ENCODE results near the gene SPIB.

SPIB gene

DNA sequence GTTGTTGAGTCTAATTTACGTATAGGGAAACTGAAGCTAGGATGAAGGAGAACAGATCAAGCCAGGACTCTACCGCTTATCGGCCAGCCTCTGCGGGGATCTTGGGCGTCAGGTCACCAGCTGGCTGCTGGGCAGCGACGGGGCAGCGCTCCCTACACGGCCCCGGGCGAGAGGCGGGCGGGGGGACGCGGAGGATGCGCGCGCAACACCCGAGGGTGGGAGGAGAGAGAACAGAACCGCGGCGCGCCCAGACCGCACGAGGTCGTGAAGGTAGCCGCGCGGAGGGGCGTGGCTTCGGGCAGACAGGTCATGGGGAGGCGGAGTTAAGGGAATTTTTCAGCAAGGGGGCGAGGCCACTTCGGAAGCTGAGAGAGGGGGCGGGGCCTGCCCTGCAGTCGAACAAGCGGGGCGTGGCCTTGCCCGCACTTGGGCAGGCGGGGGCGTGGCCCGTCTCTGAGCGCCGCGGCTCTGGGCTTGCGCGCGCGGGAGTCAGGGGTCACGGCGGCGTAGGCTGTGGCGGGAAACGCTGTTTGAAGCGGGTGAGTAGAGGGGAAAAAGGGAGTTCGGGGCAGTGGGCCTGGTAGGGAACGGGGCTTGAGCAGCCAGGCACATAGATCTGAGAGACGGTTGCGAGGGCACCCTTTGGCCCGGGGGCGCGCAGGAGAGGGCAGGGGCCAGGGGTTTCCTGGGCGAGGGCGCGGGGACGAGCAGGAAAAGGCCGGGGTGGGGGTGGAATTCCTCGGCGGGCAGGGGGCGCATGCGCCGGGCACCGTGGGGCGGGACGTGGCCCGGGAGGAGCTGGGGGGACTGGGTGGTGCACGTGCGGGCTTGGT lies 34.7 kb upstream of the SPIB start, which contains the start of gene POLD1:
Gene POLD1, plus strand, starts transcription at position 496 of the 833 bp plus-strand sequence. CDS start 14,505 bp downstream, outside the sequence.
- no peak for TF ChIP-seq GATA3 (IDR thresholded peaks at IDR 0.05; ENCODE audit: low read depth, low read length)

DNA sequence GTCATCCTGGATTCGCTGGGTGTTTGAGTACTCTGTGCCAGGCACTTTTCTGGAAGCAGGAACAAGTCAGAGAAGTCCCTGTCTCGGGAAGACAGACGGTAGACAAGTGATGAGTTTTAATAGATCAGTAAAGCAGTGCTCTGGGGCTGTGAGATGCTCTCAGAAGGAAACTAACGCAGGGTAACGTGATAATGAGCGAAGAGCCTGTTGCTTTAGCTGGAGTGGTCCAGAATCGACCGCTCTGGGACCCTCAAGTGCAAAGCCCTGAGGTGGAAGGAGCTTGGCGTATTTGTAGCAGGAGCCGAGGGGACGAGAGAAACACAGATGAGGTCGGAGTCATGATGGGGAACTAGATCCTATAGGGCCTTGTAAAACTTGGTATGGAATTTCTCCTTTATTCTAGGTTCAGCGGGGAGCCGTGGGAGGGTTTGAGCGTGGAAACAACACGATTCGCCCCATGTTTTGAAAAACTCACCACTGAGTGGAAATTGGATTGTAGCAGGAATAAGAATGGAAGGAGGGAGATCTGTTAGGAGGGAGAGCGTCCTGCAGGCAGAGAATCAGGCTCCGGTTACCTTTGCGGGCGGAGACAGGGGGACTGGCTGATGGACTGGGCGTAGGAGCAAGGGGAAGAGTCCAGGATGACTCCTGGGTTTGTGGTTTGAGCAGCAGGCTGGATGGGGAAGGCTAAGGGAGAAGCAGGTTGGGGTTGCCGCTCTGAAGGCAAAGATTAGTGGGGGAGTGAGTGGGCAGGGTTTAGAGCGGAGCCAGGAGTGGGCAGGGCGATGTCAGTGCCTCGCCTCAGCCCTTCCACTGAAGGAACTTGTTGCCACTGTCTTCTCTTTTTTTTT lies 33.8 kb upstream of the SPIB start:
- TF ChIP-seq GATA3 (IDR thresholded peaks at IDR 0.05; ENCODE audit: low read depth, low read length) = no peak
- TF ChIP-seq GATA2 (IDR thresholded peaks at IDR 0.05; ENCODE audit: low read depth, low read length) = no peak

DNA sequence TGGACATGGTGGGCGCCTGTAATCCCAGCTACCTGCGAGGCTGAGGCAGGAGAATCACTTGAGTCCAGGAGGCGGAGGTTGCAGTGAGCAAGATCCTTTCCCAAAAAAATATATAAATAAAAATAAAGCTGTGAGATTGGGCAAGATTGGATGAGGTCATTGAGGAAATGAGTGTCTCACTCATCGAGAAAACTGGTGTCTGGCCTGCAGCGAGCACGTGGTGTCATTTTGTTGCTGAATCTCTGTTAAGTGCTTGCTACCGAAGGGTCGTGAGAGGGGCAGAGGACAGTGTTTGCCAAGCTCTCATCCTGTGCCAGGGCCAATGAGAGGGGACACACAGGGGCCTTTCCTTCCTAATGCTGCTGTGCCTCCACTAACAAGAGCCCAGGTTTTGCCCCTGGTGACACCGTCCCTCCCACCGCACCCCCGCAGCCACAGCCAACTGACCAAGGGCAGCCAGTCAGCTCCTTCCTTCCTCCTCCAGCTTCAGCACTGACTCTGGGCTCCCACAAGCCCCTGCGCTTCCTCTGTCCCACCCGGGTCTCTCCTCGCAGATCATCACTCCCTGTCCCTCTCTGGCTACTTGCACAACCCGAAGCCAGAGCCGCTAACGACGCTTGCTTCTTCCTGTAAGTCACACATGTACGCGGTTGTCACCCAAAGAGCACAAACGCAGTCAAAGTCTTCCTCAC lies 31.4 kb upstream of the SPIB start:
- TF ChIP-seq GATA2 (IDR thresholded peaks at IDR 0.05; ENCODE audit: low read depth, low read length) = no peak
- TF ChIP-seq GATA3 (IDR thresholded peaks at IDR 0.05; ENCODE audit: low read depth, low read length) = no peak

DNA sequence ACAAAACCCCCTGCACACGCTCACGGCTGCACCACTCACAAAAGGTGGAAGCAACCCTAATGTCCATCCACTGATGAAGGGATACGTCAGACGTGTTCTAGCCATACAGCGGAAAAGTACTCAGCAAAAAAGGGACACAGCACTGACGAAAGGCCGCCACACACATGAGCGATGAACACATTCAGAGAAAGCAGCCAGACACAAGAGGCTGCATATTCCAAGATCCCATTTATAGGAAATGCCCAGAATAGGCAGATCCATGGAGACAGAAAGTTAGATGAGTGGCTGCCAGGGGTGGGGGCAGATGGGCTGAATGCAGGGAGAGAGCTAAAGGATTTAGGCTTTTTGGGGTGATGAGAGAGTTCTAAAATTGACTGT lies 30.9 kb upstream of the SPIB start:
- TF ChIP-seq GATA3 (IDR thresholded peaks at IDR 0.05; ENCODE audit: low read depth, low read length) (no peak), GATA2 (IDR thresholded peaks at IDR 0.05; ENCODE audit: low read depth, low read length) (no peak)

DNA sequence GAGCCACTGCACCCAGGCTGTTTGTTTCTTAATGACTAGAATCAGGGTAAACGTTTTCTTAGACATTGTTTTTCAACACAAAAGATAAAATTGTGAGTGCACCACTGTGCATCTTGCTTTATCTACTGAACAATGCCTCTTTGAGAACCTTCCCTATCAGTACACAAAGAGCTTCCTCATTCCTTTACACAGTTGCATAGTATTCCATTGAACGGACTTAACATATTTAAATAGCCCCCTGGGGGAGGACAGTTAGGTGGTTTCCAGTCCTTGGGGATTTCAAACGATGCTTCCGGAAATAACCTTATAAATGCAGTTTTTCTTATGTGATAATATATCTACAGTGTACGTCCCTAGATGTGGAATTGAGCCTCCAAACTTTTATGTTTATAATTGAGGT lies 26.0 kb upstream of the SPIB start:
- TF ChIP-seq GATA2 (IDR thresholded peaks at IDR 0.05; ENCODE audit: low read depth, low read length) = no peak
- TF ChIP-seq GATA3 (IDR thresholded peaks at IDR 0.05; ENCODE audit: low read depth, low read length) = no peak

DNA sequence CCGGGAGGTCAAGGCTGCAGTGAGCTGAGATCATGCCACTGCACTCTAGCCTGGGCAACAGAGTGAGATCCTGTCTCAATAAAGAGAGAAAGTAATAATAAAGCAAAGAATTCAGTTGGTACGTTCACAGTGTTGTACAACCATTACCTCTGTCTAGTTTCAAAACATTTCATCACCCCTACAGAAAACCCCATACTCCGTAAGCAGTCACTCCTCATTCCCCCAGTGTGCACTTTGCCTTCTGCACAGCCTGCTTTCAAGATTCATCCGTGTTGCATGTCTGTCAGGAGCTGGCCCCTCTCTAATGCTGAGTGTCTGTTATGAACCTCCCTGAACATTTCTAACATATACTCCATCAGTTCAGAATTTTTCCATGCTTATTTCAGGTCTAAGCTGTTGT lies 25.1 kb upstream of the SPIB start:
- TF ChIP-seq GATA2 (IDR thresholded peaks at IDR 0.05; ENCODE audit: low read depth, low read length) (no peak), GATA3 (IDR thresholded peaks at IDR 0.05; ENCODE audit: low read depth, low read length) (no peak)

DNA sequence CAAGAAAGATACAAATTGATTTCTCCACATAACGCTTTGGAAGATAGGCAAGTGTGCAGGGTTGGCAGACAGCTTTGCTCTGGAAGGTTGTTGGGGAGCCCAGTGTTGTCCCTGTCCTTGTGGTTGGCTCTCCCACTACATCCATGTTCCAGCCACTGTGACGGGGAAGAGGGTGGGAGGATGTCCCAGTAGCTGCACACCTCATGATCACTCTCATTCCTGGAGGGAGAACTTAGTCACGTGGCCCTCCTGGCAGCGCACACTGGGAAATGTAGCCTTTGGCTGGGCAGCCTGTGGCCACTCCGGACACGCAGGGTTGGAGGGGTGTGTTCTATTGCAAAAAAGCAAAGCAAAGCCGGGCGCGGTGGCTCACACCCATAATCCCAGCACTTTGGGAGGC lies 24.7 kb upstream of the SPIB start:
- TF ChIP-seq GATA2 (IDR thresholded peaks at IDR 0.05; ENCODE audit: low read depth, low read length) = no peak
- no peak for TF ChIP-seq GATA3 (IDR thresholded peaks at IDR 0.05; ENCODE audit: low read depth, low read length)

DNA sequence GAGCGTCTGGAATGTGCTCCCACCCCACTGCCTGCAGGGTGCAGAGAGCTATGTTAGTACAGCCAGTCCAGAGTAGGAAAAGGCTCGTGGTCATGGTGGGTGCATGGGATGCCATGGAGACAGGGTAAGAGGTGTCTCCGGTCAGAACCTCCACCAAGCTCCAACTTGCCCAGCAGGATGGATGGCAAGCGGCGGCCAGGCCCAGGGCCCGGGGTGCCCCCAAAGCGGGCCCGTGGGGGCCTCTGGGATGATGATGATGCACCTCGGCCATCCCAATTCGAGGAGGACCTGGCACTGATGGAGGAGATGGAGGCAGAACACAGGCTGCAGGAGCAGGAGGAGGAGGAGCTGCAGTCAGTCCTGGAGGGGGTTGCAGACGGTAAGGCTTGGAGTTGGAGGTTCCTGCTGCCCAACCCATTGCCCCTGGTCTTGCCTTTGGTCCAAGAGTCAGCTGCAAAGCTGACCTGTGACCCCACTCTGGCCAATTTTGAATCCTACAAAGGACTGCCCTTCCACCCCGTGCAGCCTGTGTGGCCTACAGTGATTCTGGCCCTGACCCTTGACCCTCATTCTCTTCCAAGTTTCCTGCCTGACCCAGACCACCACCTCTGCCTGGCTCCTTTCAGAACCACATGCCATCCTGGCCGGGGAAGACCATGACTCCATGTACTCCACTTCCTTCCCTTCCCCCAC lies 19.9 kb upstream of the SPIB start:
- no peak for TF ChIP-seq GATA2 (IDR thresholded peaks at IDR 0.05; ENCODE audit: low read depth, low read length)
- TF ChIP-seq GATA3 (IDR thresholded peaks at IDR 0.05; ENCODE audit: low read depth, low read length) = no peak

DNA sequence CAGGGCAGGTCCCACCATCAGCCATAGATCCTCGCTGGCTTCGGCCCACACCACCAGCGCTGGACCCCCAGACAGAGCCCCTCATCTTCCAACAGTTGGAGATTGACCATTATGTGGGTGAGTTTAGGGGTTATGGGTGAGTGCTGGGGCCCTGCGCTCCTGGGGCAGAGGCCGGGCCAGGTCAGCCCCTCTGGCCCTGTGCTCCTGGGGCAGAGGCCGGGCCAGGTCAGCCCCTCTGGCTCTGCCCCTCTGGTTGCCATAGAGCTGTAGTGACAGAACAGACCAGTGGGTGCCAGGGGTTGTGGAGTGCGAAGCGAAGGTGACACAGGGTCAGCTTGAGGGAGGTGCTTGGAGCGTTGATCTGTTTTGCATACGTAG lies 19.4 kb upstream of the SPIB start:
- no peak for TF ChIP-seq GATA2 (IDR thresholded peaks at IDR 0.05; ENCODE audit: low read depth, low read length)
- TF ChIP-seq GATA3 (IDR thresholded peaks at IDR 0.05; ENCODE audit: low read depth, low read length) = no peak

DNA sequence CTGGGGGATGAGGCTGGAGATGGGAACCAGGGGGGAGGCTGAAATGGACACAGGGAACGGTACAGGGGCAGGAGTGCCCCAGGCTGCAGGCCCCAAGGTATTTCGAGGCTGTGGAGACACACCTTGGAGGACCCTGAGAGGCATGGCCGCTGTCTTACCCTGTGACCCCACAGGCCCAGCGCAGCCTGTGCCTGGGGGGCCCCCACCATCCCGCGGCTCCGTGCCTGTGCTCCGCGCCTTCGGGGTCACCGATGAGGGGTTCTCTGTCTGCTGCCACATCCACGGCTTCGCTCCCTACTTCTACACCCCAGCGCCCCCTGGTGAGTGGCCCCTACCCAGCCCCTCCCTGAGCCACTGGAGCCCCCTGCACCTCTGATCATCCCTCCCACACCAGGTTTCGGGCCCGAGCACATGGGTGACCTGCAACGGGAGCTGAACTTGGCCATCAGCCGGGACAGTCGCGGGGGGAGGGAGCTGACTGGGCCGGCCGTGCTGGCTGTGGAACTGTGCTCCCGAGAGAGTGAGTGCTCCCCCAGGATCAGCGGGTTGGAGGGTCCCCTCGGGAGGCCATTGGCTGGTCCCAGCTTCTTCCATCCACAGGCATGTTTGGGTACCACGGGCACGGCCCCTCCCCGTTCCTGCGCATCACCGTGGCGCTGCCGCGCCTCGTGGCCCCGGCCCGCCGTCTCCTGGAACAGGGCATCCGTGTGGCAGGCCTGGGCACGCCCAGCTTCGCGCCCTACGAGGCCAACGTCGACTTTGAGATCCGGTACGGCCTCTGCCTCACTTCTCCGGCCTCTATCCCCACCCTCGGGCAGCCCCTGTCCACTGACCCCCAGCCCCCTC lies 16.9 kb upstream of the SPIB start:
- TF ChIP-seq GATA3 (IDR thresholded peaks at IDR 0.05; ENCODE audit: low read depth, low read length) (no peak), GATA2 (IDR thresholded peaks at IDR 0.05; ENCODE audit: low read depth, low read length) (no peak)

DNA sequence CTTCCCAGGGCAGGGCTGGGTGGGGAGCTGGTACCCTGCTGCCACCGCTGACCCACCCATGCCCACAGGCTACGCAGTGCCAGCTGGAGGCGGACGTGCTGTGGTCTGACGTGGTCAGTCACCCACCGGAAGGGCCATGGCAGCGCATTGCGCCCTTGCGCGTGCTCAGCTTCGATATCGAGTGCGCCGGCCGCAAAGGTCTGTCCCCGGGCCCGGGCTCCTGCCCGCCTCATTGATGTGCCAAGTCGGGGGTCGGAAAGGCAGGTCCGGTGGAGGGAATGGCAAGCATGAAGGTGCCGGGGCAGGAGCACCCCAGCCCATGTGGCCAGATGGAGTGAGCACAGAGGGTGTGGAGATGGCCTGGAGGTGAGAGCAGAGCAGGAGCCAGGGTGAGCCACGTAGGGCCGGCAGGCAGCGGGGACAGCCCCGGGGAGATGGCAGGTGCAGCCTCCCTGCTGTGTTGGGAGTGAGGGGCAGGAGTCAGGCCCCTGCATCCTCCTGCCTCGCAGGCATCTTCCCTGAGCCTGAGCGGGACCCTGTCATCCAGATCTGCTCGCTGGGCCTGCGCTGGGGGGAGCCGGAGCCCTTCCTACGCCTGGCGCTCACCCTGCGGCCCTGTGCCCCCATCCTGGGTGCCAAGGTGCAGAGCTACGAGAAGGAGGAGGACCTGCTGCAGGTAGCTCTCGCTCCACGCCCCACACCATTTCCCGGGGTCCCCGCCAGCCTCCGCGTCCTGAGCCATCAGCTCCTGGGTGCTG lies 16.0 kb upstream of the SPIB start:
- no peak for TF ChIP-seq GATA3 (IDR thresholded peaks at IDR 0.05; ENCODE audit: low read depth, low read length)
- no peak for TF ChIP-seq GATA2 (IDR thresholded peaks at IDR 0.05; ENCODE audit: low read depth, low read length)

DNA sequence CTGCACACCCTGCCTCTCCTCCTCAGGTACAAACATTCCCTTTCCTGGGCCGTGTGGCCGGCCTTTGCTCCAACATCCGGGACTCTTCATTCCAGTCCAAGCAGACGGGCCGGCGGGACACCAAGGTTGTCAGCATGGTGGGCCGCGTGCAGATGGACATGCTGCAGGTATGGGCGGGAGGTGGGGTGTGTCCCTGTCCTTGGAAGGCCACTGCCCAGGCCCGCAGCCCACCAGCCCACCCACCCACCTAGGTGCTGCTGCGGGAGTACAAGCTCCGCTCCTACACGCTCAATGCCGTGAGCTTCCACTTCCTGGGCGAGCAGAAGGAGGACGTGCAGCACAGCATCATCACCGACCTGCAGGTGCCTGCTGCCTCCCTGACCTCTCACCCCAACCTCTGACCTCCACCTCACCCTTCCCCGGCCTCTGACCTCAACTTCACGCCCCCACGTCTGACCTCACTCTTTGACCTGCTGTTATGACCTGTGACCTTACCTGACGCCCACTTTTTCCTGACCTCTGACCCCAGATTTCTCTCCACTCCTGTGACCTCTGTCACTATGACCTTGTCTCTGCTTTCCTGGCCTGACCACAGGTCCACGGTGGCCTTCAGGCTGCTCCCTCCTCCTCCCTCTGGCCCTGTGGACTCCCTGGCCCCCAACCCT lies 12.4 kb upstream of the SPIB start:
- TF ChIP-seq GATA2 (IDR thresholded peaks at IDR 0.05; ENCODE audit: low read depth, low read length) (no peak), GATA3 (IDR thresholded peaks at IDR 0.05; ENCODE audit: low read depth, low read length) (no peak)
